Measurements from ENCODE around the gene TCERG1L. TPM values are rescaled to one million over a fixed set of nuclear protein-coding genes. Genes with fewer than 3 reads are reported as not detected.

The TCERG1L gene
- total and polyA plus RNA-seq, 11 donors, result 0.11 to 0.25 TPM; not detected in 9

DNA sequence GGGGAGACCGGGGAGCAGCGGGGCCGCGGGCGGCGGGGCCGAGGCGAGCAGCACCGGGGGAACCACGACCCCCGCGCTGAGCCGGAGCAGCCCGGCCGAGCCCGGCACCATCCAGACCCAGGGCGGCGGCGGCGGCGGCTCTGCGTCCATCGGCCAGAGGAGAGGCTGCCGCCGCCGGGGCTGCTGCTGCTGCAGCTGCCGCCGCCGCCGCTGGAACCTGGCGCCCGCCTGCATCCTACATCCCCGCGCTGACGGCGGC, 190 bp downstream of the TCERG1L start:
- intact Hi-C loops (cut with DNase I), result no loop called here
- Histone ChIP-seq H3K9me3 (no peaks in the 10 kb centered on the region), H3K27me3 (peaks cover 15 to 93% (median 64%) of the 10 kb centered on the region in 9 donors), H3K4me3 (peak overlapping the region in 1 of 12 donors; percentile 37), H3K4me1 (peaks cover 0 to 16% (median 0%) of the 10 kb centered on the region in 12 donors), H3K27ac (no peak overlapping the region), H3K36me3 (no peaks in the 10 kb centered on the region)
- no peak for DNase-seq
- TF ChIP-seq CTCF (IDR thresholded peaks at IDR 0.05), result no peak
- TF ChIP-seq POLR2A (IDR thresholded peaks at IDR 0.05), result no peak
- no peak for ATAC-seq
- WGBS, 4 donors, result 1 to 2% (median 2%) methylated on average over 9 to 36 of the region's 36 CpGs; no CpG with 5 or more reads in 1 of the 4 donors

- H3K4me1 ChIP-seq, result peaks cover 0 to 16% (median 0%) of the 10 kb centered on the region in 12 donors
- WGBS, 4 donors, result 3 to 4% (median 3%) methylated on average over 35 to 76 of the region's 76 CpGs
- no peak for ATAC-seq
- TF ChIP-seq POLR2A (IDR thresholded peaks at IDR 0.05) (no peak), CTCF (IDR thresholded peaks at IDR 0.05) (no peak)
- intact Hi-C loops (cut with DNase I), result no loop called here
- DNase-seq, result no peak
- H3K9me3 ChIP-seq, result no peaks in the 10 kb centered on the region
- H3K27me3 ChIP-seq, result peaks cover 15 to 93% (median 67%) of the 10 kb centered on the region in 9 donors
- peak overlapping the region in 1 of 12 donors; percentile 37 for H3K4me3 ChIP-seq
- H3K27ac ChIP-seq, result no peak overlapping the region
- H3K36me3 ChIP-seq, result no peaks in the 10 kb centered on the region
Measured at GRCh38 chr10:131310551-131311401, 745 bp downstream of the TCERG1L start.

DNA sequence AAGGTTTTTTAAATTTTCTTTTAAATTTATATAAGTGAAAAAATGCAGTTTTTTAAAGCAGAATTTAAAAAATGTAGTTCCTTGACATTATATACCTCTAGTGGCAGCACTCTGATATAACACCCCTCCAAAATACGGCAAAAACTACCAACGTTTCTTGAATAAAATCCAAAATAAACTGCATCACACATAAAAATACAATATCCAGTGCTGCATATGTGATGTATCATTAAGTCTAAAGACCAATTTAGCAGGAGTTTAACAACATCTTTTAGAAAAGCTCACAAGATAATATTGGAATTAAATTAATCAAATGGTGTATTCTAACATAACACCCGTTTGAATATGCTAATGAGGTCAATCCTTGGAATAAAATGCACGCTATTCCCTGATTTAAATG, 1.4 kb downstream of the TCERG1L start:
- H3K4me3 ChIP-seq, result no peak overlapping the region
- H3K4me1 ChIP-seq, result peaks cover 0 to 16% (median 0%) of the 10 kb centered on the region in 12 donors
- DNase-seq (no peak), ATAC-seq (no peak)
- no peaks in the 10 kb centered on the region for H3K9me3 ChIP-seq
- H3K36me3 ChIP-seq, result no peaks in the 10 kb centered on the region
- no peak overlapping the region for H3K27ac ChIP-seq
- TF ChIP-seq CTCF (IDR thresholded peaks at IDR 0.05) (peak in 5 of 12 donors; percentile 7 to 28 (median 21)), POLR2A (IDR thresholded peaks at IDR 0.05) (no peak)
- peaks cover 15 to 96% (median 67%) of the 10 kb centered on the region in 9 donors for H3K27me3 ChIP-seq
- 14 to 19% (median 15%) methylated on average over 4 of the region's 4 CpGs for WGBS, 4 donors
- intact Hi-C loops (cut with DNase I), result no loop called here

- H3K9me3 ChIP-seq, result peaks cover 0 to 38% (median 14%) of the 10 kb centered on the region in 12 donors
- no peak overlapping the region for H3K27ac ChIP-seq
- no peak for DNase-seq
- H3K4me3 ChIP-seq, result no peak overlapping the region
- TF ChIP-seq CTCF (IDR thresholded peaks at IDR 0.05) (no peak), POLR2A (IDR thresholded peaks at IDR 0.05) (no peak)
- H3K36me3 ChIP-seq, result no peaks in the 10 kb centered on the region
- intact Hi-C loops (cut with DNase I), result no loop called here
- peaks cover 0 to 21% (median 5%) of the 10 kb centered on the region in 9 donors for H3K27me3 ChIP-seq
- 47 to 74% (median 68%) methylated on average over 3 of the region's 3 CpGs for WGBS, 4 donors
- no peak for ATAC-seq
- H3K4me1 ChIP-seq, result no peaks in the 10 kb centered on the region
Measured at GRCh38 chr10:131300508-131300907, 11.0 kb downstream of the TCERG1L start.
